Neuronal stem cell (in vitro differentiated cells): Measurements from ENCODE around the gene GPR62. TPM values are rescaled to one million over a fixed set of nuclear protein-coding genes. Genes with fewer than 3 reads are reported as not detected.

Source experiments
- DNase-seq: peaks from one replicate; pipeline ENCODE4 v3.0.0-alpha.2; 2013; ENCODE audit warnings: low spot score
- H2AFZ ChIP-seq: one replicate; pipeline ENCODE4 v1.6.1; 2013; ENCODE audit warnings: mild to moderate bottlenecking, low read length, inconsistent platforms
- H2AK5ac ChIP-seq: 2 replicates; pipeline ENCODE4 v1.6.1; 2013; ENCODE audit warnings: low read depth, mild to moderate bottlenecking, inconsistent platforms, low read length, moderate library complexity, mixed read lengths
- H2BK120ac ChIP-seq: 2 replicates; pipeline ENCODE4 v1.6.1; 2013; ENCODE audit warnings: low read depth, mild to moderate bottlenecking, inconsistent platforms, low read length, moderate library complexity, mixed read lengths
- H2BK12ac ChIP-seq: one replicate; pipeline ENCODE4 v1.6.1; 2013; ENCODE audit warnings: low read length, inconsistent platforms
- H2BK15ac ChIP-seq: 2 replicates; pipeline ENCODE4 v1.6.1; 2013; ENCODE audit warnings: mild to moderate bottlenecking, low read length, inconsistent platforms, mixed read lengths
- H2BK5ac ChIP-seq: one replicate; pipeline ENCODE4 v1.6.1; 2013; ENCODE audit warnings: inconsistent platforms, mild to moderate bottlenecking, low read length, moderate library complexity
- H3K14ac ChIP-seq: one replicate; pipeline ENCODE4 v1.6.1; 2013; ENCODE audit warnings: low read length, inconsistent platforms
- H3K18ac ChIP-seq: 2 replicates; pipeline ENCODE4 v1.6.1; 2013; ENCODE audit warnings: low read length, inconsistent platforms
- H3K23ac ChIP-seq: 2 replicates; pipeline ENCODE4 v1.6.1; 2013; ENCODE audit warnings: low read depth, mild to moderate bottlenecking, mixed read lengths, low read length, inconsistent platforms; ENCODE audit not compliant: poor library complexity
- H3K27ac ChIP-seq: replicated peaks from 3 replicates; pipeline ENCODE4 v1.5.1; 2013; ENCODE audit warnings: low read length, inconsistent platforms
- H3K27me3 ChIP-seq, 3 experiments: 2 replicates each; pipeline ENCODE4 v1.6.1; 2013; ENCODE audit warnings: low read length in 3 of 3, mild to moderate bottlenecking in 2 of 3, inconsistent platforms in 1 of 3, low read depth in 1 of 3, mixed read lengths in 1 of 3, moderate library complexity in 1 of 3; ENCODE audit not compliant: control insufficient read depth in 3 of 3, insufficient read depth in 3 of 3
- H3K36me3 ChIP-seq, 2 donors: replicated peaks in 1 of 2; 2 replicates each; pipeline ENCODE4 v1.6.1; 2013; ENCODE audit warnings: low read length in 2 of 2; ENCODE audit not compliant: control insufficient read depth in 2 of 2, insufficient read depth in 2 of 2
- H3K4ac ChIP-seq: 2 replicates; pipeline ENCODE4 v1.6.1; 2013; ENCODE audit warnings: inconsistent platforms, mild to moderate bottlenecking, low read length, moderate library complexity
- H3K4me1 ChIP-seq, 2 donors: 1 replicate in 1 of 2; 2 replicates in 1 of 2; pipeline ENCODE4 v1.6.1; 2013; ENCODE audit warnings: low read length in 2 of 2, low read depth in 1 of 2; ENCODE audit not compliant: control insufficient read depth in 2 of 2, insufficient read depth in 1 of 2
- H3K4me2 ChIP-seq: one replicate; pipeline ENCODE4 v1.6.1; 2013; ENCODE audit warnings: mild to moderate bottlenecking, low read length, inconsistent platforms; ENCODE audit not compliant: insufficient read depth, poor library complexity, severe bottlenecking
- H3K4me3 ChIP-seq, 2 donors: 2 replicates each; pipeline ENCODE4 v1.5.1; 2013; ENCODE audit warnings: low read length in 2 of 2, mild to moderate bottlenecking in 2 of 2, inconsistent platforms in 1 of 2, moderate library complexity in 1 of 2
- H3K79me1 ChIP-seq: one replicate; pipeline ENCODE4 v1.6.1; 2013; ENCODE audit warnings: low read depth, mild to moderate bottlenecking, inconsistent platforms, low read length, moderate library complexity
- H3K9ac ChIP-seq: one replicate; pipeline ENCODE4 v1.6.1; 2013; ENCODE audit warnings: mild to moderate bottlenecking, low read depth, low read length, inconsistent platforms; ENCODE audit not compliant: poor library complexity
- H3K9me3 ChIP-seq, 2 donors: replicated peaks in 1 of 2; 2 replicates each; pipeline versions ENCODE3 to v1.6.1; 2013; ENCODE audit warnings: low read length in 2 of 2, mild to moderate bottlenecking in 2 of 2, inconsistent platforms in 1 of 2, low read depth in 1 of 2, mixed read lengths in 1 of 2, moderate library complexity in 1 of 2; ENCODE audit not compliant: control insufficient read depth in 2 of 2, insufficient read depth in 1 of 2
- H4K8ac ChIP-seq: one replicate; pipeline ENCODE4 v1.6.1; 2013; ENCODE audit warnings: low read depth, mild to moderate bottlenecking, inconsistent platforms, low read length, moderate library complexity
- H4K91ac ChIP-seq: one replicate; pipeline ENCODE4 v1.6.1; 2013; ENCODE audit warnings: low read length, low read depth, mild to moderate bottlenecking, inconsistent platforms; ENCODE audit not compliant: poor library complexity
- WGBS, 2 donors: extraction: QIAGEN DNeasy Blood & Tissue Kit; methylation state at CpG; one replicate each; pipeline ENCODE4 v1.1.7; 2013; ENCODE audit warnings: missing lambda C conversion rate in 2 of 2, mixed read lengths in 1 of 2; ENCODE audit not compliant: insufficient read length in 2 of 2, insufficient replicate concordance in 1 of 2; ENCODE audit errors: extremely low coverage in 2 of 2; 5-methylcytosine and 5-hydroxymethylcytosine counted together
- polyA plus RNA-seq, 2 experiments: library from polyadenylated mRNA; stranded (reverse); fragments of 200-250 nt; gene quantifications; one replicate each; pipeline ENCODE4 v1.2.3, GENCODE V29; 2013

The GPR62 gene, protein sequence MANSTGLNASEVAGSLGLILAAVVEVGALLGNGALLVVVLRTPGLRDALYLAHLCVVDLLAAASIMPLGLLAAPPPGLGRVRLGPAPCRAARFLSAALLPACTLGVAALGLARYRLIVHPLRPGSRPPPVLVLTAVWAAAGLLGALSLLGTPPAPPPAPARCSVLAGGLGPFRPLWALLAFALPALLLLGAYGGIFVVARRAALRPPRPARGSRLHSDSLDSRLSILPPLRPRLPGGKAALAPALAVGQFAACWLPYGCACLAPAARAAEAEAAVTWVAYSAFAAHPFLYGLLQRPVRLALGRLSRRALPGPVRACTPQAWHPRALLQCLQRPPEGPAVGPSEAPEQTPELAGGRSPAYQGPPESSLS
- 0.06 TPM for polyA plus RNA-seq (2013, experiment 1 of 2)
- 0.07 TPM for polyA plus RNA-seq (2013, experiment 2 of 2)

DNA sequence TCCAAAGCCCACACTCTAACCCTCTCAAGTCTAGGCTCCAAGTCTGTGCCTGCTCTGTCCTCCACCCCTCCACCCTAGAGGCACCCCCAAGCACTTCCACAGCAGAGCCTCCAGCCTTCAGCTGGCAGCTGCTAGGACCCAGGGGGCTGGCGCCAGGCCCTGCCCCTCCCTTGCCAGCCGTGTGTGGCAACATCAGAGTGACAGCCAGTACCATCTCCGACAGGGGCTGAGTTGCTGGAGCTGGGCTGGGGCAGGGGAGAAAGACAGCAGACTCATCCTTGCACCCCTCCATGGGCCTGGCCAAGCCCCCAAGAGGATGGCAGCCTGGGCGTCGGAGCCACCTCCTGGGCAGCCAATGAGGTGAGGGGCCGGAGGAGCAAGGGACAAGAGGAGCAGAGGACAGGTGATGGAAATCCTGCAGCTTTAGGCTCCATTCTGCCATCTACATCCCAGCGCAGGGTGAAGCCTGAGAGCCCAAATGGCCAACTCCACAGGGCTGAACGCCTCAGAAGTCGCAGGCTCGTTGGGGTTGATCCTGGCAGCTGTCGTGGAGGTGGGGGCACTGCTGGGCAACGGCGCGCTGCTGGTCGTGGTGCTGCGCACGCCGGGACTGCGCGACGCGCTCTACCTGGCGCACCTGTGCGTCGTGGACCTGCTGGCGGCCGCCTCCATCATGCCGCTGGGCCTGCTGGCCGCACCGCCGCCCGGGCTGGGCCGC, at the start of gene GPR62:
Gene GPR62, plus strand, starts transcription at position 207 of the 718 bp plus-strand sequence. Its CDS starts 272 bp downstream, at position 479.
- H2BK12ac ChIP-seq: peak within 1 kb of the TSS; percentile 94
- peaks cover 2% of the 10 kb centered on the region for H3K79me1 ChIP-seq

DNA sequence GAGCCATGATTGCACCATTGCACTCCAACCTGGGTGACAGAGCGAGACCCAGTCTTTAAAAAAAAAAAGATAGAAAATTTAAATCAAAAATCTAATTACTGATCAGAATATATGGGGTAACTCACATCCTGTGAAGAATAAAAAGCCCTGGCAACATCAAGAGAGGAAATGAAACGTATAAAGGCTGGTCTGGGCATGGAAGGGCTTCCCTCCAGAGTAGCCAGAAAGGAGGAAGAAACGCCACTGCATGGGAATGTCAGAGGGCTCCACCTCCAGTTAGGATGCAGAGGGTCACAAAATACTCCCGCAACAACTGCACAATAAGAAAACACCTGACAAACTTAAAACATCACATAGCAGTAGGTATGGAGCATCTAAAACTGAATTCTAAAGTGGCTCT, 47.2 kb upstream of the GPR62 start:
- no CpG with 5 or more reads among the region's 4 CpGs for WGBS, 2 donors
- H2AFZ ChIP-seq: no peak overlapping the region

More for the DNA sequence above, at the start of gene GPR62:
- Histone ChIP-seq H4K8ac (peak within 1 kb of the TSS; percentile 94), H3K18ac (peak within 1 kb of the TSS; percentile 97), H3K27ac (no peak within 1 kb of the TSS), H3K4ac (peak within 1 kb of the TSS; percentile 46), H3K14ac (peak within 1 kb of the TSS; percentile 64), H3K36me3 (peaks cover 18 to 37% of the 10 kb centered on the region in 2 donors), H3K9me3 (peaks cover 0 to 8% of the 10 kb centered on the region in 2 donors), H4K91ac (peak within 1 kb of the TSS; percentile 61), H2BK5ac (peak within 1 kb of the TSS; percentile 58), H3K4me2 (peak within 1 kb of the TSS; percentile 85), H3K23ac (peak within 1 kb of the TSS; percentile 98), H2BK120ac (peak within 1 kb of the TSS; percentile 99), H3K4me1 (peaks cover 7 to 18% of the 10 kb centered on the region in 2 donors), H3K27me3 (peaks cover 0 to 24% (median 11%) of the 10 kb centered on the region in 3 experiments), H3K9ac (peak within 1 kb of the TSS; percentile 91), H3K4me3 (peak within 1 kb of the TSS in 1 of 2 donors; percentile 73), H2AFZ (no peak within 1 kb of the TSS), H2AK5ac (peak within 1 kb of the TSS; percentile 85), H2BK15ac (peak within 1 kb of the TSS; percentile 97)
- no peak for DNase-seq
- WGBS, 2 donors: no CpG with 5 or more reads among the region's 33 CpGs

DNA sequence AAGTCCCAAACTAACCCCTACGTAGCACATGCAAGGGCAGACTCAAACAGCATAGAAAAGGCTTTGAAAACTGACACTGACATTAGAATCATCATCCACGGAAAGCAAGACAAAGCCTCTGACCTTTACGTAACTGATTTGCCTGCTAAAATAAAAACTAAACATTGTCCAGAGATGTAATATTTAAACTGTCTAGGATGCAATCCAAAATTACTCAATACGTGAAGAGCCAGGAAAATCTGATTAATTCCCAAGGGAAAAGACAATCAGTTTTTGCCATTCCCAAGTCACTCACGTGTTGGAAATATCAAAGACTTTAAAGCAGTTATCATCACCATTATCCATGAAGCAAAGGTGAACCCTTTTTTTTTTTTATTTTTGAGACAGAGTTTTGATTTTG, 38.8 kb upstream of the GPR62 start:
- no peak overlapping the region for H2AFZ ChIP-seq

More for the DNA sequence above, 47.2 kb upstream of the GPR62 start:
- no peak overlapping the region for H2BK15ac ChIP-seq
- H4K91ac ChIP-seq: no peak overlapping the region
- H2BK5ac ChIP-seq: no peak overlapping the region
- no peak overlapping the region for H3K9ac ChIP-seq
- H4K8ac ChIP-seq: no peak overlapping the region
- no peak overlapping the region for H3K4me2 ChIP-seq
- no peak overlapping the region for H3K23ac ChIP-seq
- no peak overlapping the region for H3K4ac ChIP-seq
- no peaks in the 10 kb centered on the region for H3K36me3 ChIP-seq
- peaks cover 0 to 4% of the 10 kb centered on the region in 2 donors for H3K9me3 ChIP-seq
- no peak overlapping the region for H2BK120ac ChIP-seq
- no peak overlapping the region for H3K18ac ChIP-seq
- no peaks in the 10 kb centered on the region for H3K79me1 ChIP-seq
- H3K27me3 ChIP-seq: no peaks in the 10 kb centered on the region
- H3K4me1 ChIP-seq: no peaks in the 10 kb centered on the region
- no peak overlapping the region for H3K14ac ChIP-seq
- H3K4me3 ChIP-seq: no peak overlapping the region
- no peak for DNase-seq
- no peak overlapping the region for H3K27ac ChIP-seq
- no peak overlapping the region for H2BK12ac ChIP-seq
- no peak overlapping the region for H2AK5ac ChIP-seq

DNA sequence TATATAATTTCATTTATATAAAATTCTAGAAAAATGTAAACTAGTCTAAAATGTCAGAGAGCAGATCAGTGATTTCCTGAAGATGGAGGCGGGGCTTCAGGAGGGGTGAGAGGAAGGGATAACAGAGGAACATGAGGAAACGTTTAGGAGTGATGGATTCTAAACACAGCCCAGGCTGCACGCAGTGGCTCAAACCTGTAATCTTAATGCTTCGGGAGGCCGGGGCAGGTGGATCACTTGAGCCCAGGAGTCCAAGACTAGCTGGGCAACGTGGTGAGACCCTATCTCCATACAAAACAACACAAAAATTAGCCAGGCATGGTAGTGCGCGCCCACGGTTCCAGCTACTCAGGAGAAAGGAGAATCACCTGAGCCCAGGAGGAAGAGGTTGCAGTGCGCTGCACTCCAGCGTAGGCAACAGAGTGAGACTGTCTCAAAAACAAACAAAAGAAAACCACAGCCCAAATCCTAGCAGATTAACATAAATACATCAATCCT, 34.1 kb upstream of the GPR62 start:
- Histone ChIP-seq H3K4me2 (no peak overlapping the region), H4K8ac (no peak overlapping the region), H3K9ac (no peak overlapping the region), H3K4me3 (no peak overlapping the region), H3K18ac (no peak overlapping the region), H2AK5ac (no peak overlapping the region), H2BK120ac (no peak overlapping the region), H3K14ac (no peak overlapping the region), H3K9me3 (no peaks in the 10 kb centered on the region), H3K4me1 (no peaks in the 10 kb centered on the region), H3K23ac (no peak overlapping the region), H3K4ac (no peak overlapping the region), H2AFZ (no peak overlapping the region), H2BK15ac (no peak overlapping the region), H3K79me1 (no peaks in the 10 kb centered on the region), H4K91ac (no peak overlapping the region), H3K27ac (no peak overlapping the region), H2BK12ac (no peak overlapping the region), H3K27me3 (no peaks in the 10 kb centered on the region), H2BK5ac (no peak overlapping the region), H3K36me3 (no peaks in the 10 kb centered on the region)
- DNase-seq: no peak
- no CpG with 5 or more reads among the region's 11 CpGs for WGBS, 2 donors

More for the DNA sequence above, 38.8 kb upstream of the GPR62 start:
- no CpG with 5 or more reads among the region's 5 CpGs for WGBS, 2 donors
- Histone ChIP-seq H2BK12ac (no peak overlapping the region), H4K8ac (no peak overlapping the region), H2AK5ac (no peak overlapping the region), H3K4me1 (no peaks in the 10 kb centered on the region), H3K27ac (no peak overlapping the region), H3K14ac (no peak overlapping the region), H2BK120ac (no peak overlapping the region), H3K23ac (no peak overlapping the region), H2BK5ac (no peak overlapping the region), H3K36me3 (no peaks in the 10 kb centered on the region), H3K4ac (no peak overlapping the region), H3K4me3 (no peak overlapping the region), H3K9ac (no peak overlapping the region), H3K79me1 (no peaks in the 10 kb centered on the region), H3K9me3 (no peaks in the 10 kb centered on the region), H4K91ac (no peak overlapping the region), H3K27me3 (no peaks in the 10 kb centered on the region), H3K18ac (no peak overlapping the region), H3K4me2 (no peak overlapping the region), H2BK15ac (no peak overlapping the region)
- DNase-seq: no peak
